Measurements from ENCODE around the gene PSMC3IP. TPM values are rescaled to one million over a fixed set of nuclear protein-coding genes. Genes with fewer than 3 reads are reported as not detected.

PSMC3IP gene
- total RNA-seq, 2 experiments from 2014 or later, result 2.6 to 3.4 TPM

DNA sequence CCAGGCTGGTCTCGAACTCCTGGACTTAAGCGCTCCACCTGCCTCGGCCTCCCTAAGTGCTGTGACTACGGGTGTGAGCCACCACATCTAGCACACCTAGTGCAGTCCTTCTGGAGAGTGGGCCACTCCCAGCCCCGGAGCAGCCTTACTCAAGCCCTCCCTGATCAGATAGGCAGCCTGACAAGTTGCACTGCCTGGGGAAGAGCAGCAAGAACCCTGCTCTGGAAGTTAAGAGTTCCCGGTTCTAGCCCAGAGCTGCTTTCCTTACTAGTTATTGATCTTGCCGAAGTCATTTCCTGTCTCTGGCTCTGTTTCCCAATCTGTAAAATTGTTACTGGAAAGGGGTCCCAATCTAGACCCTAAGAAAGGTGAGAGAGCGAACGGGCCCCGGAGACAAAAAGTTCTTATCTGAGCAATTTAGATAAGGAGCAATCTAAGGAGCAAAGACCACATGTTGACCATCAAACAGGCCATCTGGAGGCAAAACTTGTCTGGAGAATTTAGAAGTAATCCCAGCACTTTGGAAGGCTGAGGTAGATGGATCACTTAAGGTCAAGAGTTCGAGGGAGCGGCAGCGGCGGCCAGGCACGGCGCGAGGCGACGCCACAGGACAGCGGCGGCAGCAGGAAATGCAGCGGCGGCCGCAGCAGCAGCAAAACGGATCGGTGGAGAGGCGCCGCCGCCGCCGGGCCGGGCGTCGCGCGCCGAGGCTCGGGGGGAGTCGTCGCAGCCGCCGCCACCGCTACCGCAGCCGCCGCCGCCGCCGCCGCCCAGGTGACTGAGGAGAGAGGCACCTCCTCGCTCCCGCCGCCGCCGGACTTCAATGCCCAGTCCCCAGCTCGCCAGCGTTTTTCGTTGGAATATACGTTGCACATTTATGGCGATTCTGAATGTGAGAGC is 45.8 kb downstream of the PSMC3IP start:
- CTCF ChIA-PET, result interaction anchor here (2.2 to 3.3 kb wide), 2 partner anchors 9 to 46 kb away, joined by 7 to 12 read pairs; partner anchors contain the start of gene PSMC3IP
- Mint-ChIP-seq H3K27ac (peak overlapping the region; percentile 79), H3K36me3 (ENCODE audit: low read depth) (no peaks in the 10 kb centered on the region), H3K4me1 (ENCODE audit: low read depth) (peaks cover 51% of the 10 kb centered on the region), H3K27me3 (no peaks in the 10 kb centered on the region), H3K4me3 (peak overlapping the region; percentile 82), H3K9me3 (no peaks in the 10 kb centered on the region)
- peak; percentile 41 for ATAC-seq (ENCODE audit: poor library complexity)
- peak in 12 of 14 experiments; percentile 26 to 80 (median 51) for DNase-seq
- Histone ChIP-seq H3K36me3 (ENCODE audit: insufficient read depth, low read length) (no peaks in the 10 kb centered on the region), H3K27ac (ENCODE audit: low read depth in 1 of 2, low read length in 2 of 2) (no peak overlapping the region), H3K4me1 (ENCODE audit: insufficient read depth, low read length) (peaks cover 56% of the 10 kb centered on the region), H3K4me3 (ENCODE audit: low read length) (peak overlapping the region; percentile 54), H3K27me3 (ENCODE audit: control insufficient read depth in 1 of 2, insufficient read depth in 2 of 2, low read length in 2 of 2) (no peaks in the 10 kb centered on the region), H3K9me3 (ENCODE audit: control insufficient read depth in 1 of 2, insufficient read depth in 1 of 2, low read length in 2 of 2) (no peaks in the 10 kb centered on the region)
- intact Hi-C loops (cut with DNase I, micrococcal nuclease), result loop anchor here in 1 of 2 experiments (2.0 kb wide), 1 partner anchor 23 kb away; no protein-coding TSS in a partner anchor
- POLR2A ChIA-PET, result interaction anchor here (1.0 to 1.7 kb wide), 2 partner anchors 17 to 78 kb away, joined by 4 to 6 read pairs; partner anchors contain the start of genes RETREG3 and TUBG1
- TF ChIP-seq CTCF (IDR thresholded peaks at IDR 0.05), result peak; percentile 37

- DNase-seq (no peak), ATAC-seq (ENCODE audit: poor library complexity) (no peak)
- no peaks in the 10 kb centered on the region for H3K9me3 Mint-ChIP-seq
- Histone ChIP-seq H3K27ac (ENCODE audit: low read depth in 1 of 2, low read length in 2 of 2) (no peak overlapping the region), H3K4me1 (ENCODE audit: insufficient read depth, low read length) (peaks cover 54% of the 10 kb centered on the region), H3K4me3 (ENCODE audit: low read length) (no peak overlapping the region), H3K36me3 (ENCODE audit: insufficient read depth, low read length) (no peaks in the 10 kb centered on the region), H3K27me3 (ENCODE audit: control insufficient read depth in 1 of 2, insufficient read depth in 2 of 2, low read length in 2 of 2) (no peaks in the 10 kb centered on the region), H3K9me3 (ENCODE audit: control insufficient read depth in 1 of 2, insufficient read depth in 1 of 2, low read length in 2 of 2) (no peaks in the 10 kb centered on the region)
- peaks cover 49% of the 10 kb centered on the region for H3K4me1 Mint-ChIP-seq (ENCODE audit: low read depth)
- peak overlapping the region; percentile 79 for H3K27ac Mint-ChIP-seq
- no peaks in the 10 kb centered on the region for H3K36me3 Mint-ChIP-seq (ENCODE audit: low read depth)
- intact Hi-C loops (cut with DNase I, micrococcal nuclease), result loop anchor here in 1 of 2 experiments (2.0 kb wide), 1 partner anchor 24 kb away; no protein-coding TSS in a partner anchor
- peak overlapping the region; percentile 82 for H3K4me3 Mint-ChIP-seq
- POLR2A ChIA-PET, result interaction anchor here (0.6 to 1.7 kb wide), 7 partner anchors 10 to 841 kb away, joined by 3 to 12 read pairs (median 4); partner anchors contain the start of genes RETREG3, STAT3 and TUBG1
- CTCF ChIA-PET, result interaction anchor here (1.1 to 3.3 kb wide), 3 partner anchors 10 to 47 kb away, joined by 4 to 12 read pairs (median 7); partner anchors contain the start of gene PSMC3IP
- no peak for TF ChIP-seq CTCF (IDR thresholded peaks at IDR 0.05)
- no peaks in the 10 kb centered on the region for H3K27me3 Mint-ChIP-seq
These were observed 46.5 kb downstream of the PSMC3IP start for GRCh38 chr17:42530952-42531454.

DNA sequence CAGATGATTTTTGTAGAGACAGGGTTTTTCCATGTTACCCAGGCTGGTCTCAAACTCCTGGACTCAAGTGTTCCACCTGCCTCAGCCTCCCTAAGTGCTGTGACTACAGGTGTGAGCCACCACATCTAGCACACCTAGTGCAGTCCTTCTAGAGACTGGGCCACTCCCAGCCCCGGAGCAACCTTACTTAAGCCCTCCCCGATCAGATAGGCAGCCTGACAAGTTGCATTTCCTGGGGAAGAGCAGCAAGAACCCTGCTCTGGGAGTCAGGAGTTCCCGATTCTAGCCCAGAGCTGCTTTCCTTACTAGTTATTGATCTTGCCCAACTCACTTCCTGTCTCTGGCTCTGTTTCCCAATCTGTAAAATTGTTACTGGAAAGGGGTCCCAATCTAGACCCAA is 48.5 kb downstream of the PSMC3IP start:
- Mint-ChIP-seq H3K27me3 (peaks cover 3% of the 10 kb centered on the region), H3K27ac (no peak overlapping the region), H3K9me3 (no peaks in the 10 kb centered on the region), H3K36me3 (ENCODE audit: low read depth) (no peaks in the 10 kb centered on the region), H3K4me3 (no peak overlapping the region), H3K4me1 (ENCODE audit: low read depth) (peaks cover 40% of the 10 kb centered on the region)
- no peaks in the 10 kb centered on the region for H3K27me3 ChIP-seq (ENCODE audit: control insufficient read depth in 1 of 2, insufficient read depth in 2 of 2, low read length in 2 of 2)
- intact Hi-C loops (cut with DNase I, micrococcal nuclease), result loop anchor here in 1 of 2 experiments (5.0 kb wide), 1 partner anchor 502 kb away; no protein-coding TSS in a partner anchor
- no peaks in the 10 kb centered on the region for H3K9me3 ChIP-seq (ENCODE audit: control insufficient read depth in 1 of 2, insufficient read depth in 1 of 2, low read length in 2 of 2)
- POLR2A ChIA-PET, result no interaction called here
- no peak for ATAC-seq (ENCODE audit: poor library complexity)
- CTCF ChIA-PET, result no interaction called here
- H3K27ac ChIP-seq (ENCODE audit: low read depth in 1 of 2, low read length in 2 of 2), result no peak overlapping the region
- H3K36me3 ChIP-seq (ENCODE audit: insufficient read depth, low read length), result no peaks in the 10 kb centered on the region
- H3K4me1 ChIP-seq (ENCODE audit: insufficient read depth, low read length), result peaks cover 45% of the 10 kb centered on the region
- DNase-seq, result peak in 1 of 14 experiments; percentile 8
- H3K4me3 ChIP-seq (ENCODE audit: low read length), result no peak overlapping the region
- TF ChIP-seq CTCF (IDR thresholded peaks at IDR 0.05), result no peak

Measured in CD4-positive, alpha-beta T cell (primary cell).